ENCODE data around the gene PTGDR.

The PTGDR gene

DNA sequence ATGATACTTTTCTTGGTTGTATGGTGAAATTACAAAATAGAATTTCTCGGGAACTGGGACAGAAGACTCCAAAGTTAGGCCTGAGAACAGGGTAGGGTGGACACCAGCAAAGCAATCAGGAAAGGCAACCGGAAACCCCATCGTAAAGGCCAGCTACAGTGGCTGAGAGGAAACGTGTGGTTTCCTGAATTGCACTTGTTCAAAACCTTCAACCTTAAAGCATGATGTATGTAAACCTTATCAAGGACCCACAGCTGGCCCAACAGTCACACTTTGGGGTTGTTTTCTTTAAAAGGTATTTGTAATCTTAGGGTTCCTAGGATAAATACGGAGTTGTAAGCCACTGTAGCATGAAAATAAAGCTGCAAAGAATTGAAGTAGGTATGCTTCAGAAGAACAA, 2.2 kb upstream of the PTGDR start:
- DNase-seq (ENCODE audit: low read depth) = no peak

DNA sequence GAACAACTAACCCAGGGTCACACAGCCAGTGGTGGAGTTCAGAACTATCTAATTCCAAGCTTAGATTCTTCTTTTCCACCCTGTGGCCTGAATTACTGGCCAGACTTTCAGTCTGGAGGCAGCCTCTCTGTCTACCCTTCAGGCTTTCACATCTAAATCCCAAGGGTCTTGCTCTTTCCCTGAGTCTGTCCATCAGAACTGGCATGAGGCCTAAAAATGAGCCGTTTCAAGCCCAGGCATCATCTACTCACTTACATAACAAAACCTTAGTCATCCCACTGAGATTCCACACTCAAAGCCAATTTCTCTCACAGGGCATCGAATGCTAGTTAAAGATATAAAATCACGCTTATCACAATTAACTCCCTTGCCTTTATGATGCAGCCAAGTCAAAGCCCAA, 1.3 kb upstream of the PTGDR start:
- DNase-seq (ENCODE audit: low read depth) = no peak

DNA sequence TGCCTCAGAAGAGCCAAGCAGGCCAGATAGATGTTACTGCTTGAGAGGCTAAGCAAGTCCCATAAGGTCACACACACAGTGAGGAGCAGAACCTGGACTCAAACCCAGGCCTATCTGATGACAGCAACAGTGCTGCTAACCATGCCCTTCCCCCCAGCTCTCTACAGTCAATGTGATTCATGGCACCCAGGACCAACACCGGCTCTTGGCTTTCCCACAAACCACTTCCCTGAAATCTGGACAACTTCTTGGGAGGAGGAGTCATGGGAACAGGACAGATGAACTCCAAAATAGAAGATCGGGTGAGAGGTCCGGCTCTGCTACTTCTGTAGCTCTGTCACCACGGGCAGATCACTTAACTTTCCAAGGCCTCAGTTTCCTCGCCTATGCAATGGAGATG, 716 bp upstream of the PTGDR start:
- DNase-seq (ENCODE audit: low read depth) = no peak

DNA sequence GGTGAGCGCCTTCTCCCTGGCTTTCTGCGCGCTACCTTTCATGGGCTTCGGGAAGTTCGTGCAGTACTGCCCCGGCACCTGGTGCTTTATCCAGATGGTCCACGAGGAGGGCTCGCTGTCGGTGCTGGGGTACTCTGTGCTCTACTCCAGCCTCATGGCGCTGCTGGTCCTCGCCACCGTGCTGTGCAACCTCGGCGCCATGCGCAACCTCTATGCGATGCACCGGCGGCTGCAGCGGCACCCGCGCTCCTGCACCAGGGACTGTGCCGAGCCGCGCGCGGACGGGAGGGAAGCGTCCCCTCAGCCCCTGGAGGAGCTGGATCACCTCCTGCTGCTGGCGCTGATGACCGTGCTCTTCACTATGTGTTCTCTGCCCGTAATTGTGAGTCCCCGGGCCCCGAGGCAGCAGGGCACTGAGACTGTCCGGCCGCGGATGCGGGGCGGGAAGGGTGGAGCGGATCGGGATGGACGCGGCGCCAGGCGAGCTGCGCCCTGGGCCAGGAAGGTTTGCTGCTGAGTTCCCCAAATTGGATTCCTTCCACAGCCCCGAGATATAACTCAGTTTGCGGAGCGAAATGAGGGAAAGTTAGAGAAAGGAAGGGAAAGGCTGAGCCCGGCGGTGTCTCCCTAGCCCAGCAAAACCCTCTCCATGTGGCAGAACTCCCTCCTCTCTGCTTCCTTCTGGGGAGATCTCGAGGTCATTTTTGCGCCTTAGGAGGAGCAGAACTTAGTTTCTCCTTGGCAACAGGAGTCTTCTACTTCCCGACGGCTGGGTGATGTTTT, 972 bp downstream of the PTGDR start:
- DNase-seq (ENCODE audit: low read depth) = no peak

DNA sequence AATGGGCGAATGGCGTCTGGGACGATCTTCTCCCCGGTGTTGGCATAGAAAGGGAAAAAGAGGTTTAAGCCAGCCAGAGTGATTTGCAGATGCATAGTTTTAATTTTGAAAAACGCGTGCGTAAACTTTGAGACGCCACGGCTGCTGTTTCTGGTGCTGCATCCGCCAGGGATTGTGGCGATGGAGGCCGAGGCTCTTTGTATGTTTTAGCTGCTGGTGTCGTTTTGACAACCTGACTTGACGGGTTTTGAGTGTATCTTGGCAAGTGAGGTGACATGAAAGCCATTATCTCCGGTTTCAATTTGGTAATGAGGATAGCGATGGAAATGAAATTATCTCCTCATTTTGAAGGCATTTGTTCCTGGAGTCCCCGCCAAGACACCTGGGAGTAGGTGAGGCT, 1.6 kb downstream of the PTGDR start:
- no peak for DNase-seq (ENCODE audit: low read depth)

DNA sequence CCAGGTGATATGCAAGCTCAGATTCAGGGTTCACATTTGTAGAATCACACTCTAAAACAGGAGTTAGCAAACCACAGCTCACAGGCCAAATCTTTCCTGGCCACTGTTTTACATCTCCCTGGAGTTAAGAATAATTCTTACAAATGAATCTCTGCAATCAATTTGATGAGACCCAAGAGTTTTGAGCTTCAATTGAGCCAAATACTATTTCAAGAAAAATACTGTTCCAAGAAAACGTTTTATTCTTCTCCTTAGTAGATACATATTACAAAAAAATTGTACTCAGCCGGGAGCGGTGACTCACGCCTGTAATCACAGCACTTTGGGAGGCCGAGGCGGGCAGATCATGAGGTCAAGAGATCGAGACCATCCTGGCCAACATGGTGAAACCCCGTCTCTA, 2.5 kb downstream of the PTGDR start:
- no peak for DNase-seq (ENCODE audit: low read depth)

DNA sequence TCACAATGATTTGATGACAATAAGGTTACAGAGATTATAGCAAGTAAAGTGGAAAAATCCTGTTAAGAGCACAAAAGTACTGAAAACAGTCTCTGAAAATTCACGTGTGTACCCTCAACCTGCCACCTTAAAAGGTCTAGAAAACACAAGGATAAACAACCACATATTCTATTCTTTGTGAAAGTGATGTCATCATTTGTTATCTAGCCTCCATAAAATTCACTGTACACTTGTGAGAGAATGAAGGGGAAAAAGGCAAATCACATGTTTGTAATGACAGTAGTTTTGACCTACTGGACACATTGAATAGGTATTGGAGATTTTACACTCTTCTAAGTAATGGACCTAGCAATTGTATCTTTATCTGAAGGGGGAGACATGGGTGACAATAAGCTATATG, 4.0 kb downstream of the PTGDR start:
- no peak for DNase-seq (ENCODE audit: low read depth)

DNA sequence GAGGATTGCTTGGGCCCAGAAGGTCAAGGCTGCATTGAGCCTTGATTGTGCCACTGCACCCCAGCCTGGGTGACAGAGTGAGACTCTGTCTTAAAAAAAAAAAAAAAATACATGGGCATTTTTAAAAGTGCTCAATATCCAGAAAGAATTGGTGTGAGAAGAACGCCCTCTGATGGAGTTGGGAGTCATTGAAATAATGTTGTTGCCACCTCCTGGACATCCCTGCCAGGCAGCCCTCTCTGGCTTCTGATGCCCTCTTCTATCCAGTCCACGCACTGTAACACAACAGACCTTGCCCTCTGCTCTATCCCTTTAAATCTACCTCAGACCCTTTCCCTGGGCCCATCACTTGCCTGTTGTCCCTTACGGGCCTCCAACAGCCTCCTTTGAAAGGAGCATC, 4.9 kb downstream of the PTGDR start:
- no peak for DNase-seq (ENCODE audit: low read depth)

DNA sequence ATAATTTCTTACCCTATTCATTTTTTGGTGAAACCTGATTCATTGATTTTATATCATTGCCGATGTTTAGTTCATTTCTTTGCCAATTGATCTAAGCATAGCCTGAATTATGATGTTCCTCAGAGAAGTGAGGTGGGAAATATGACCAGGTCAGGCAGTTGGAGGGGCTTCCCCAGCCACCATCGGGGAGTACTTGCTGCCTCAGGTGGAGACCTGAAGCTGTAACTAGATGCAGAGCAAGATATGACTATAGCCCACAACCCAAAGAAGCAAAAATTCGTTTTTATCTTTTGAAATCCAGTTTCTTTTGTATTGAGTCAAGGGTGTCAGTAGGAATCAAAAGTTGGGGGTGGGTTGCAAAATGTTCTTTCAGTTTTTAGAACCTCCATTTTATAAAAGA, 7.9 kb downstream of the PTGDR start:
- no peak for DNase-seq (ENCODE audit: low read depth)

DNA sequence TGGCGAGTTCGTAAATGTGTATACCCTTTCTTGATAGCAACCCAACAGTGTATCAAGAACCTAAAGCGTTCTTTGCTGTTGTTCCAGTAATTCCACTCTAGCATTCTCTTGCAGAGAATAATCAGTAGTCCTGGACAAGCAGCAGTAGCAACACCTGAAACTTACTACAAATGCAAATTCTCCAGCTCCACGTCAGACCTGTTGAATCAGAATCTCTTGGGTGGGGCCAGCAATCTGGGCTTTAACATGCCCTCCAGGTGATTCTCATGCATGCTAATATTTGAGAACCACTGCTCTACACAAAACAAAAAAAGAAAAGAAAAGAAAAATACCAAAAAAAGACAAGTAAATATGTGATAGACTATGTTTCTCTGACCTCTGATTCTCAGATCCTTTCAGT, 10.1 kb downstream of the PTGDR start:
- DNase-seq (ENCODE audit: low read depth) = no peak

DNA sequence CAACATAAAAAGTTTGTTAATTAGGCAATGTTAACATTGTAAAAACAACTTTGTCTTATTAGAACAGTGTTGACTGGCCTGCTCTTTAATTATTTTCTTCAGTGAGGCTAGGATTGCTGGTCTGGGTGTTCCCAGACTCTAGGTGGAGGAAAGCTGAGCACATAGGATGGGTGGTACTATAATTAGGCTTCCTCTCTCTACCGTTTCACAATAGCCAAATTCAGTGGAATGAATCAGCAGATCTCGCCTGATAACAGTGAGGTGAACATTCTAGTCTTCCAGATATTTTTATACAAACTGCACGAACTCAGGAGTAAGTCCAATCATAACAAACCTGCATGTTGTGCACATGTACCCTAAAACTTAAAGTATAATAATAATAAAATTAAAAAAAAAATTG, 11.9 kb downstream of the PTGDR start:
- no peak for DNase-seq (ENCODE audit: low read depth)

DNA sequence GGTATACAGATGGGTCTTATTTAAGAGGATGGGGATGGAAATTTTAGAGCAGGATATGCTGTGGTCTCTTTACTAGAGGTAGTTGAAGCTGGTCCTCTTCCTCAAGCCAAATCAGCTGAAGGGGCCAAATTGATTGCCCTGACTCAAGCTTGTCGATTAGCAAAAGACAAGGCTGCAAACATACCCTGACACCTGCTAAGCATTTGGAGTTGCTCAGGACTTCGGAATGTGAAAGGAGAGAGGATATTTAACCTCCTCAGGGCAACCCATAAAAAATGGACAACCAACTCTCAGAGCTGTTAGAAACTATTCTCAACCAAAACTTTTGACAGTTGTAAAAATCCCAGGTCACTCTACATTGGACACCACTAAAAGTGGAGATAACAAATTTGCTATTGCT, 15.6 kb downstream of the PTGDR start:
- DNase-seq (ENCODE audit: low read depth) = no peak

DNA sequence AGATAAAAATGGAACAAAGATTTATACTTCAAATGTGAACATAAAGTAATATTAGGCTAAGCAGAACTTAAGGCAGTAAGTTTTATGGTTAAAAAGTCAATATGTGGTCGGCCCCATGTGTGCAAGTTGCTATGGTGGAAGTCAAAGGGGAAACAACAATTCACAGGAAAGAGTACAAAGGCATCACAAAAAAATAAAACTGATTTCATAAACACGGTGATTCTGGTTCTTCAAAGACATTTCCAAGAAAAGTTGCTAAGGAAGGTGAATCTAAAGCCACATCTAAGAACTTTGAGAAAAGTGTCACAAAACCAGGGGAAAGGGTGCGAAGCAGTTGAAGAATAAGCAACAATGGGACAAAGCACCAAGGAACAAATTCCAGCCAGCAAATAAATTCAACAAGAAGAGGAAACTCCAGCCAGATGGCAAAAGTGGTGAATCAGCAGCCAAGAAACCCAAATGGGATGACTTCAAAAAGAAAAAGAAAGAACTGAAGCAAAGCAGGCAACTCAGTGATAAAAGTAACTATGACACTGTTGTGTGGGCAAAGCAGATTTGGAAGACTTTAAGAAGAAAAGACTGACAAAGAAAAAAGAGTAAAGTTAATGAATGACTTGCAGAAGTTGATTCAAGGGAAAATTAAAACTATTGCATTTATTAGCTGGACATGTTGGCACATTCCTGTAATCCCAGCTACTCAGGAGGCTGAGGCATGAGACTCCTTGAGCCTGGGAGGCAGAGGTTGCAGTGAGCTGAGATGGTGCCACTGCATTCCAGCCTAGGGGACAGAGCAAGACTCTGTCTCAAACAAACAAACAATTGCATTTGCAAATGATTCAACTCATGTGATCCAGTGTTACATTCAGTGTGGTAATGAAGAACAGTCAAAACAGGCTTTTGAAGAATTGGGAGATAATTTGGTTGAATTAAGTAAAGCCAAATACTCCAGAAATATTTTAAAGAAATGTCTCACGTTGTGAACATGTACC, 19.5 kb downstream of the PTGDR start:
- DNase-seq (ENCODE audit: low read depth) = no peak

DNA sequence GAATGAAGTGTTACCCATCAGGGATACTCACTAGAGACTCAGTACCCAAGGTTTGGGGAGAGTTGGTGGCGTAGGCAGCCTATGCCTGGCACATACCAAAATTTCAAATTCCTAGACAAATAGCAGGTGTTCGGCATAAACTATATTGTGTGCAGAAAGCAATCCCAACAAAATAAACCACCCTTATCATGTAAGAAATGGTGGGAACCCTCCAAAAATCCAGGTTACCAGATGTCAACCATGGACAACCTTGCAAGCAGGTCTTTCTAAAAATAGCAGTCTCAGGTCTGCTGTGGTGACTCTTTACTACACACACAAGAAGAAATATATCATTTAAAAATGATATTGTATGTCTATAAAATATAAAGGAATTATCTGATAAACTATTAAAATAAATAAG, 28.9 kb downstream of the PTGDR start:
- no peak for DNase-seq (ENCODE audit: low read depth)

DNA sequence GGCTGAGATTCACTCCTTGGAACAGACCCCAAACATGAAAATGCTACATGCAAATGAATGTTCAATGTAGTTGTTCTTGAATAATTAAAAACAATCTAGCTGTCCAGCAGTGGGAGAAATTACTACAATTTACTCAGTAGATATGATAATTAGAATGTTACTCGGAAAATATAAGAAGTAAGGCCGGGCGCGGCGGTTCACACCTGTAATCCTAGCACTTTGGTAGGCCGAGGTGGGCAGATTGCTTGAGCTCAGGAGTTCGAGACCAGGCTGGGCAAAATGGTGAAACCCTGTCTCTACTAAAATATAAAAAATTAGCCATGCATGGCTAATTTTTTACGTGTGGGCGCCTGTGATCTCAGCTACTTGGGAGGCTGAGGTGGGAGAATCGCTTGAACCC, 31.3 kb downstream of the PTGDR start:
- DNase-seq (ENCODE audit: low read depth) = no peak

DNA sequence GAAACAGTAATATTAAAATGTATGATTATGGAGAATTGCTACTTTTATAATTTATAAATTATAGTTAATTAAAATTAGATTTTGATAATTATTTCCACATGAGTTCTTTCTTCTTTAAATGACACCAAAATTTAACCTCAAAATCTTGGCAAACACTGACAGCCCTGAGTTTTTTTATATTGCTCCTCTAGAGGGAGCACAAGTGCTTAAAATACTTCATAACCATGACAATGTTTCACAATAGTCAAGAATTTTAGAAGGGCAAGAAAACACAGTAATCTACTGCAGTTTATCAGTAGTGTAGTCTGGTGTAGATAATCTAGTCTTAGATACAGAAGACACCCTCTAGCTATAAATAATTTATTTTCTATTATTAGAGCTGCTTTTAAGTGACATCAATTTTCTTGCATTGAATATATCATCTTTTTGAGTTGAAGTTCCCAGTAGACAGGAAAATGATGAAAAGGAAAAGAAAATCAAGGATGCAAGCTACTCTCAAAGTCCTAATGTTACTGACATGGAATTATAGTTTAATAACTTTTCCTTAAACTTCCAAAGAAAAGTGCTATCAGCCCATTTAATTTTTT, 32.3 kb downstream of the PTGDR start:
- DNase-seq (ENCODE audit: low read depth) = no peak

DNA sequence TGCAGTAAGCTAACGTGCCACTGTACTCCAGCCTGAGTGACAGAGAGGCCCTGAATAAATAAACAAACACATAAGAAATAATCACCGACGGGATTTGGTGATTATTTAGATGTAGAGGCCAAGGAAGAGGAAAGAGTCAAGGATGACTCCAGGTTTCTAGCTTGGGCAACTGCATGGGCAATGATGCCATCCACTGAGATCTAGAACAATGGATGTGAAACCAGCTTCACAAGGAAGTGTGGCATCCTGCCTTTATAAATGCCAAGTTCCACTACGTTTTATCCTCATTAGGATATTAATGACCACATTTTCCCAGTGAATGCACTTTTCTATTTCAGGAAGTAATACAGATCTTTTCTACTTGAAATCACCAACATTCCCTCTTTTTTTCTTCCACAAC, 35.7 kb downstream of the PTGDR start:
- no peak for DNase-seq (ENCODE audit: low read depth)

DNA sequence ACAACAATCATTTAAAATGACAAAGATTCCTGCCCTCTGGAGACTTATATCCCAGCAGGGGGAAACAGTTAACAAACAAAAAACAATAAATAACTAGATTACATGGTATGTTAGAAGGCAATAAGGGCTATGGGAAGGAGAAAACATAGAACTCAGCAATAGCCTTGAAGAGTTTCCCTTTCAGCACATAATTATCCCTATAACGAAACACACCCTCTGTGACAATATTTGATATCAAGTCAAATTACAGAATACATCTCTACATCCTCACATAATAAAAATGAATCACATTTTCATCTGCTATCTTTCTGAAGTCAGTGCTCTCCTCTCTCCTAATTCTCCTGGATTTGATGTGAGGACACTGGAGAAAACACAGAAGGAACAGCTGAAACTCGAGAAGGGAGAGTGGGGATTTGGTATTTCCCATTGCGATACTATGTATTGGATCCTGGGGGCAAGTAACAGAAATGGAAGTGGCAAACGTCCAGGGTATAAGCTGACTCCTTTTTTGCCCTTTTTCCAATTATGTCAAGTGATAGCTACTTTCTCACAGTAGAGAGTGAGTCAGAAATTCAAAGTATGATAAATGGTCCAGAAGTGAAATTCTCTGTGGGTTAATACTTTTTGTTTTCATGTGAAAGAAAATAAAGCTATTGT, 36.9 kb downstream of the PTGDR start:
- DNase-seq (ENCODE audit: low read depth) = no peak

DNA sequence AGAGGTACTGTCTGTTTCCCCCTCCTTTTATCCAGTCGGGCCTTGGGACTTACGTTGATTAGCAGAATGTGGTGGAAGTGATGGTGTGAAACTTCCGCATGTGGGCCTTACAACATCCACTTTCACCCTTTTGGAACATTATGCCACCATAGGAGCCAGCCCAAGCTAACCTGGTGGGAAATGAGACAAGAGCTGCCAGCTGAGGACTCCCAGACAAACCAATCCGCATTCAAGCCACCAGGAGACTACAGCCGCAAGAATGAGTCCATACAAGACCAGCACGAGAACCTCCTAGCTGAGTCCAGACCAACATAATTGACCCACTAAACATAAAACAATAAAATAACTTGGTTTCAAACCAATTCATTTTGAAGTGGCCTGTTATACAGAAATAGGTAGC, 37.5 kb downstream of the PTGDR start:
- no peak for DNase-seq (ENCODE audit: low read depth)

DNA sequence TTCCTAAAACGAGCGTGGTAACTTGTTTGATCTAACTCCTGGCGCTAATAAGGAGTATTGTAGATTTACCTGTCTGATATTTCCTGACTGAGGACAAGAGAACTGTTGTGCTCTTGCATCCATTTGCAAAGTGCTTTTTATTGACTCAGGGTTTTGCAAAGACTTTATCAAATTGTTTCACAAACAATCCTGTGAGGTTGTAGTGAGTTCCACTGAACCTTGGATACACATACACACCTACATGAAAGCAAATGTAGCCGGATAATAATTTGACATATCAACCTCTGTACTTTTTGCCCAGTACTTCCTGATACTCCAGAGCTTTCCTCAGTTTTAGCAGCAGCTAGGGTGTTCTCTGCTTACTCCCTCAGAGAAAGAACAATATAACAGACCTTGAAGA, 39.9 kb downstream of the PTGDR start:
- no peak for DNase-seq (ENCODE audit: low read depth)

DNA sequence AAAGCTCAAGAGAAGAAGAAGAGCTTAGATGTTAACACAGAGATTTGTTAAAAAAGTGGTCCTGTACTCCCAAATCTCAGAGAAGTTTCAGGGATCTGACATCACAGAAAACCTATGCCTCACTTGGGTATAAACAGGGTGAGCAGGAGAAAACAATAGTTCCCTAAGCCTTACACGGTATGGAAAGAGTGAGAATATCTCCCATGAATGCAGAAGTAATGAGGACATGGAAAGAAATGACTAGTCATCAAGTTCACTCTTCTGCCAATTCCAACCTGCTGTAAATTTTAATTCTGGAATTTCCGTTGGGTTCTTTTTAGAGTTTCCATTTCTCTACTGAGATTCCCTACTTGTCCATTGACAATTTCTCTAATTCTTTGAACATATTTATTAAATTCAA, 40.4 kb downstream of the PTGDR start:
- DNase-seq (ENCODE audit: low read depth) = no peak

DNA sequence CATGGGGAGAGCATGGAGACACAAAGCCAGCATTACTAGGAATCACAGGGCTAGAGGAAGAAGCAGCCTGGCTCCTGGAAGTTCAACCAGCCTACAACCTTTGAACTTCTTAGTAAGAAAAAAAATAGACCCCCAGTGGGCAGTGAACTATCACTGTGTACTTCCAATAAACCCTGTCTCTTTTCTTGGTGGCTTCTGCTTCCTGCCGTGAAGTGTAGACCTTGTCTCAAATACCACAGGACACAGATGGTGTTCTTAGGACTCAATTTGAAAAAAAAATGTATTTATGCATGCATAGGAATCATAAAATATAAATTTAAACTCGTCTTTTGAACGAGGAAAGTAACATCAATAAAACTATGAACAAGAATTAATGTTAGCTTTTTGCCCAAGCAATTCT, 43.0 kb downstream of the PTGDR start:
- DNase-seq (ENCODE audit: low read depth) = no peak
